WTC11 (cell line): ENCODE measurements around the gene CORO7. TPM values are rescaled to one million over a fixed set of nuclear protein-coding genes. Genes with fewer than 3 reads are reported as not detected.

Source experiments
- ATAC-seq: fragments of 200-7000 bp; cut with Tn5 transposase; 2 replicates; pipeline ENCODE4 v1.10.0; 2021; ENCODE audit warnings: mild to moderate bottlenecking, moderate library complexity
- CTCF ChIA-PET: fragments of 300-600 bp; sonication (Branson Sonifier 250); formaldehyde crosslinking; loops from one replicate; lab custom pipeline; 2021; ENCODE audit warnings: antibody characterized with exemption; lab: Charles Lee
- POLR2A ChIA-PET: fragments of 350-600 bp; sonication (Branson Sonifier 250); formaldehyde crosslinking; loops from one replicate; lab custom pipeline; 2021; ENCODE audit warnings: antibody characterized with exemption; lab: Charles Lee
- DNase-seq: peaks from one replicate; pipeline ENCODE4 v3.0.0; 2021; ENCODE audit warnings: low spot score
- H3K27ac Mint-ChIP-seq: 2 replicates; pipeline ENCODE4 v1.8.0; 2021; ENCODE audit warnings: mixed read lengths
- H3K27me3 Mint-ChIP-seq: 2 replicates; pipeline ENCODE4 v1.8.0; 2021; ENCODE audit warnings: low read depth, mild to moderate bottlenecking, moderate library complexity, mixed read lengths
- H3K36me3 Mint-ChIP-seq: 2 replicates; pipeline ENCODE4 v1.8.0; 2021; ENCODE audit warnings: mixed read lengths
- H3K4me1 Mint-ChIP-seq: 2 replicates; pipeline ENCODE4 v1.8.0; 2022; ENCODE audit warnings: mixed read lengths
- H3K4me3 Mint-ChIP-seq: 2 replicates; pipeline ENCODE4 v1.8.0; 2021; ENCODE audit warnings: mild to moderate bottlenecking, moderate library complexity, mixed read lengths
- H3K9me3 Mint-ChIP-seq: 2 replicates; pipeline ENCODE4 v1.8.0; 2021; ENCODE audit warnings: mixed read lengths
- AR ChIP-seq: fragments of 250-450 bp; sonication (Bioruptor Pico); IDR thresholded peaks from 2 replicates; pipeline ENCODE4 v1.9.0; 2021; ENCODE audit warnings: mild to moderate bottlenecking
- ATF2 ChIP-seq: sonication (generic); formaldehyde crosslinking; IDR thresholded peaks from 2 replicates; pipeline ENCODE4 v1.8.1; 2022; ENCODE audit warnings: low read depth, missing genetic modification reagents, borderline replicate concordance
- CBFB ChIP-seq: sonication (generic); formaldehyde crosslinking; IDR thresholded peaks from 2 replicates; pipeline ENCODE4 v1.8.1; 2022; ENCODE audit warnings: mild to moderate bottlenecking, low read depth, missing genetic modification reagents
- E2F1 ChIP-seq: sonication (generic); formaldehyde crosslinking; IDR thresholded peaks from 2 replicates; pipeline ENCODE4 v1.8.0; 2022; ENCODE audit warnings: mild to moderate bottlenecking, missing genetic modification reagents
- ELF4 ChIP-seq: sonication (generic); formaldehyde crosslinking; IDR thresholded peaks from 2 replicates; pipeline ENCODE4 v1.8.1; 2022; ENCODE audit warnings: low read depth, mild to moderate bottlenecking, moderate library complexity, missing genetic modification reagents
- ESRRA ChIP-seq: sonication (generic); formaldehyde crosslinking; IDR thresholded peaks from 2 replicates; pipeline ENCODE4 v1.8.1; 2022; ENCODE audit warnings: mild to moderate bottlenecking, missing genetic modification reagents, borderline replicate concordance
- FOXJ3 ChIP-seq: sonication (generic); formaldehyde crosslinking; IDR thresholded peaks from 2 replicates; pipeline ENCODE4 v1.9.0; 2021; ENCODE audit warnings: missing genetic modification reagents, mild to moderate bottlenecking, borderline replicate concordance
- FOXK1 ChIP-seq: sonication (generic); formaldehyde crosslinking; IDR thresholded peaks from 2 replicates; pipeline ENCODE4 v1.8.0; 2022; ENCODE audit warnings: mild to moderate bottlenecking, moderate library complexity, missing genetic modification reagents
- FOXP1 ChIP-seq: sonication (generic); formaldehyde crosslinking; IDR thresholded peaks from 2 replicates; pipeline ENCODE4 v1.8.0; 2022; ENCODE audit warnings: missing genetic modification reagents, mild to moderate bottlenecking, moderate library complexity, borderline replicate concordance
- GRHL2 ChIP-seq: fragments of 250-450 bp; sonication (Bioruptor Pico); IDR thresholded peaks from 2 replicates; pipeline ENCODE4 v1.8.0; 2022; ENCODE audit warnings: mild to moderate bottlenecking, moderate library complexity; ENCODE audit not compliant: insufficient replicate concordance, severe bottlenecking
- HMGXB4 ChIP-seq: sonication (generic); formaldehyde crosslinking; IDR thresholded peaks from 2 replicates; pipeline ENCODE4 v1.8.1; 2023; ENCODE audit warnings: mild to moderate bottlenecking, moderate library complexity, missing genetic modification reagents
- NR1H2 ChIP-seq: sonication (generic); formaldehyde crosslinking; IDR thresholded peaks from 2 replicates; pipeline ENCODE4 v1.9.0; 2021; ENCODE audit warnings: mild to moderate bottlenecking, moderate library complexity, missing genetic modification reagents
- PRRX2 ChIP-seq: fragments of 250-450 bp; sonication (Bioruptor Pico); IDR thresholded peaks from 2 replicates; pipeline ENCODE4 v1.8.0; 2021; ENCODE audit warnings: mild to moderate bottlenecking
- SP1 ChIP-seq: sonication (generic); formaldehyde crosslinking; conservative IDR thresholded peaks from 2 replicates; pipeline ENCODE4 v1.8.1; 2022; ENCODE audit warnings: missing genetic modification reagents
- ZMAT4 ChIP-seq: fragments of 250-450 bp; sonication (Bioruptor Pico); IDR thresholded peaks from 2 replicates; pipeline ENCODE4 v1.9.0; 2021; ENCODE audit warnings: mild to moderate bottlenecking
- ZNF263 ChIP-seq: sonication (generic); formaldehyde crosslinking; IDR thresholded peaks from 2 replicates; pipeline ENCODE4 v1.8.1; 2022; ENCODE audit warnings: low read depth, mild to moderate bottlenecking, moderate library complexity, missing genetic modification reagents
- ZNF281 ChIP-seq: sonication (generic); formaldehyde crosslinking; IDR thresholded peaks from 2 replicates; pipeline ENCODE4 v1.8.0; 2023; ENCODE audit warnings: mild to moderate bottlenecking, missing genetic modification reagents
- ZNF396 ChIP-seq: fragments of 250-450 bp; sonication (Bioruptor Pico); IDR thresholded peaks from 2 replicates; pipeline ENCODE4 v1.8.0; 2021; ENCODE audit warnings: mild to moderate bottlenecking, moderate library complexity, borderline replicate concordance
- ZNF423 ChIP-seq: fragments of 250-450 bp; sonication (Bioruptor Pico); IDR thresholded peaks from 2 replicates; pipeline ENCODE4 v2.1.2; 2022; ENCODE audit warnings: mild to moderate bottlenecking, moderate library complexity
- ZNF425 ChIP-seq: fragments of 250-450 bp; sonication (Bioruptor Pico); conservative IDR thresholded peaks from 2 replicates; pipeline ENCODE4 v1.9.0; 2021; ENCODE audit warnings: mild to moderate bottlenecking
- total RNA-seq: library from RNA; stranded (reverse); gene quantifications from 3 replicates; pipeline ENCODE4 v1.2.3, GENCODE V29; 2021

CORO7 gene
- total RNA-seq, 1 experiment from 2014 or later = 45.5 TPM

- POLR2A ChIA-PET = interaction anchor here (0.7 kb wide), 1 partner anchor 90 kb away, joined by 4 read pairs; no protein-coding TSS in a partner anchor
- no peaks in the 10 kb centered on the region for H3K4me1 Mint-ChIP-seq
- ATAC-seq = no peak
- TF ChIP-seq AR (CRISPR knock-in tag) = no peak
- no peak for TF ChIP-seq HMGXB4 (CRISPR knock-in tag)
- 0 out of 2 replicates have a peak, but pooled peaks have one; percentile 11 for TF ChIP-seq ZNF423 (CRISPR knock-in tag)
- no peak for TF ChIP-seq ESRRA
- no peak for TF ChIP-seq SP1 (CRISPR knock-in tag)
- no peak for TF ChIP-seq NR1H2 (CRISPR knock-in tag)
- no peak for TF ChIP-seq CBFB (CRISPR knock-in tag)
- no peak for TF ChIP-seq FOXK1
- TF ChIP-seq, all 79 proteins: peak for 1
- no peaks in the 10 kb centered on the region for H3K9me3 Mint-ChIP-seq
- CTCF ChIA-PET = interaction anchor here (0.6 to 2.5 kb wide), 6 partner anchors 9 to 185 kb away, joined by 3 to 14 read pairs (median 3); no protein-coding TSS in a partner anchor
- no peaks in the 10 kb centered on the region for H3K27me3 Mint-ChIP-seq
- H3K27ac Mint-ChIP-seq = no peak overlapping the region
- no peak overlapping the region for H3K4me3 Mint-ChIP-seq
- no peaks in the 10 kb centered on the region for H3K36me3 Mint-ChIP-seq
- DNase-seq = no peak
Measured at GRCh38 chr16:4364196-4365013, 52.0 kb downstream of the CORO7 start.

- ChIA-PET POLR2A (no interaction called here), CTCF (interaction anchor here (0.7 to 5.6 kb wide), 3 partner anchors 15 to 41 kb away, joined by 3 to 322 read pairs (median 106); no protein-coding TSS in a partner anchor)
- Mint-ChIP-seq H3K36me3 (peaks cover 2% of the 10 kb centered on the region; the same call in 1 of the 2 replicates), H3K4me1 (no peaks in the 10 kb centered on the region), H3K4me3 (no peak overlapping the region), H3K9me3 (no peaks in the 10 kb centered on the region), H3K27ac (peak overlapping the region; percentile 27; the same call in 1 of the 2 replicates), H3K27me3 (no peaks in the 10 kb centered on the region)
- DNase-seq (no peak), ATAC-seq (no peak)
- TF ChIP-seq ELF4 (no peak), ZNF281 (CRISPR knock-in tag) (no peak), ZNF425 (CRISPR knock-in tag) (no peak), E2F1 (no peak), ZNF396 (CRISPR knock-in tag) (no peak), ZMAT4 (no peak), GRHL2 (CRISPR knock-in tag) (no peak), ATF2 (CRISPR knock-in tag) (no peak), PRRX2 (CRISPR knock-in tag) (no peak), FOXJ3 (CRISPR knock-in tag) (no peak), FOXP1 (CRISPR knock-in tag) (no peak), ZNF263 (no peak)
Measured at GRCh38 chr16:4362476-4363135, 53.8 kb downstream of the CORO7 start.
